Gastrocnemius medialis (tissue), 4 donors: ENCODE measurements around the gene GPC6. TPM values are rescaled to one million over a fixed set of nuclear protein-coding genes. Genes with fewer than 3 reads are reported as not detected.
"Not testable (repeated sequence)": the region's sequence is repeated elsewhere in the genome, so short reads cannot be mapped to it uniquely, and the experiment has no call there.

Source experiments
- ATAC-seq, 2 donors: fragments of 150-250 bp; one replicate each; pipeline ENCODE4 v1.9.1; 2016
- DNase-seq, 2 donors: peaks; one replicate each; pipeline ENCODE4 v3.0.0-alpha.2; 2019
- H3K27ac ChIP-seq, 4 donors: fragments of 200-600 bp; sonication (generic); 1 replicate in 1 of 4; 2 replicates in 3 of 4; pipeline ENCODE4 v1.5.1; 2016 to 2018; ENCODE audit warnings: mild to moderate bottlenecking in 2 of 4, moderate library complexity in 1 of 4
- H3K27me3 ChIP-seq, 3 donors: fragments of 200-600 bp; sonication (generic) in 2 of 3; 1 replicate in 1 of 3; 2 replicates in 2 of 3; pipeline versions ENCODE4 v1.5.1 to v1.6.0; 2016 to 2019; ENCODE audit warnings: mild to moderate bottlenecking in 1 of 3, moderate library complexity in 1 of 3
- H3K36me3 ChIP-seq, 2 donors: fragments of 200-600 bp; sonication (generic) in 1 of 2; one replicate each; pipeline ENCODE4 v1.5.1; 2017 to 2018
- H3K4me1 ChIP-seq, 2 donors: fragments of 200-600 bp; sonication (generic) in 1 of 2; one replicate each; pipeline ENCODE4 v1.5.1; 2016 to 2017; ENCODE audit warnings: mild to moderate bottlenecking in 2 of 2
- H3K4me3 ChIP-seq, 4 donors: fragments of 200-600 bp; sonication (generic) in 3 of 4; 1 replicate in 1 of 4; 2 replicates in 3 of 4; pipeline ENCODE4 v1.5.1; 2016 to 2019; ENCODE audit warnings: mild to moderate bottlenecking in 2 of 4
- H3K9me3 ChIP-seq, 3 donors: fragments of 200-600 bp; sonication (generic) in 2 of 3; 1 replicate in 1 of 3; 2 replicates in 2 of 3; pipeline ENCODE4 v1.5.1; 2016 to 2019
- CTCF ChIP-seq, 5 experiments: fragments of 450-650 bp in 3 of 5; fragments of 200-600 bp in 2 of 5; sonication (generic) in 2 of 5; IDR thresholded peaks in 4 of 5; conservative IDR thresholded peaks in 1 of 5; 1 replicate in 4 of 5; 2 replicates in 1 of 5; pipeline ENCODE4 v1.5.1; 2016 to 2019; ENCODE audit warnings: antibody characterized with exemption in 5 of 5, mild to moderate bottlenecking in 3 of 5, moderate library complexity in 3 of 5
- POLR2A ChIP-seq, 2 donors: fragments of 450-650 bp; IDR thresholded peaks; one replicate each; pipeline ENCODE4 v1.6.1; 2017; ENCODE audit warnings: antibody characterized with exemption in 2 of 2, mild to moderate bottlenecking in 2 of 2, moderate library complexity in 2 of 2
- in situ Hi-C, 4 donors: fragments of 200-750 bp; cut with MboI; loops; one replicate each; pipeline versions ENCODE4 v1.15.0 to v1.8.0; 2017; ENCODE audit warnings: low sequenced_read_pairs in 4 of 4
- intact Hi-C: fragments of 100-400 bp; cut with DNase I; formaldehyde crosslinking; loops from one replicate; pipeline ENCODE4 v1.15.1; 2023; ENCODE audit warnings: low total_unique reads
- total RNA-seq, 4 donors: library from RNA; depleted of rRNA; stranded (reverse); fragments of >200 nt; gene quantifications; one replicate each; pipeline versions ENCODE4 v1.1.0 to v1.2.3, GENCODE V29; 2016

The GPC6 gene
- total RNA-seq, 4 donors from 2014 or later: 0.47 to 0.88 (median 0.59) TPM

- Histone ChIP-seq H3K4me3 (no peak overlapping the region), H3K27ac (no peak overlapping the region)
- TF ChIP-seq CTCF (IDR thresholded peaks at IDR 0.05 in 4 of 5, conservative IDR thresholded peaks at IDR 0.05 in 1 of 5) (no peak), POLR2A (IDR thresholded peaks at IDR 0.05) (no peak)
Observed at GRCh38 chr13:94343243-94343585, 1116.6 kb downstream of the GPC6 start.

GRCh38 chr13:94343687-94344086 is 1117.1 kb downstream of the GPC6 start:
- H3K4me3 ChIP-seq, H3K9me3 ChIP-seq, ATAC-seq, H3K27ac ChIP-seq, in situ Hi-C loops, DNase-seq, H3K27me3 ChIP-seq, H3K4me1 ChIP-seq, intact Hi-C loops, H3K36me3 ChIP-seq: not testable (repeated sequence)

More at GRCh38 chr13:94343243-94343585, 1116.6 kb downstream of the GPC6 start:
- ATAC-seq: no peak
- H3K27me3 ChIP-seq: peaks cover 0 to 6% (median 0%) of the 10 kb centered on the region in 3 donors
- H3K9me3 ChIP-seq: no peaks in the 10 kb centered on the region
- no peak for DNase-seq
- intact Hi-C loops (no loop called here), in situ Hi-C loops (no loop called here)
- H3K4me1 ChIP-seq: peaks cover 0 to 8% of the 10 kb centered on the region in 2 donors
- no peaks in the 10 kb centered on the region for H3K36me3 ChIP-seq

- H3K36me3 ChIP-seq: no peaks in the 10 kb centered on the region
- no peak overlapping the region for H3K4me3 ChIP-seq
- peaks cover 0 to 8% of the 10 kb centered on the region in 2 donors for H3K4me1 ChIP-seq
- intact Hi-C loops (no loop called here), in situ Hi-C loops (no loop called here)
- H3K27ac ChIP-seq: no peak overlapping the region
- no peaks in the 10 kb centered on the region for H3K9me3 ChIP-seq
- DNase-seq: no peak
- TF ChIP-seq CTCF (IDR thresholded peaks at IDR 0.05 in 4 of 5, conservative IDR thresholded peaks at IDR 0.05 in 1 of 5) (no peak), POLR2A (IDR thresholded peaks at IDR 0.05) (no peak)
- no peak for ATAC-seq
- peaks cover 0 to 6% (median 0%) of the 10 kb centered on the region in 3 donors for H3K27me3 ChIP-seq
Observed at GRCh38 chr13:94344126-94344818, 1117.7 kb downstream of the GPC6 start.

- peaks cover 0 to 6% (median 0%) of the 10 kb centered on the region in 3 donors for H3K27me3 ChIP-seq
- ATAC-seq (no peak), DNase-seq (no peak)
- TF ChIP-seq POLR2A (IDR thresholded peaks at IDR 0.05) (no peak), CTCF (IDR thresholded peaks at IDR 0.05 in 4 of 5, conservative IDR thresholded peaks at IDR 0.05 in 1 of 5) (no peak)
- H3K4me3 ChIP-seq: no peak overlapping the region
- intact Hi-C loops (no loop called here), in situ Hi-C loops (no loop called here)
- peaks cover 0 to 8% of the 10 kb centered on the region in 2 donors for H3K4me1 ChIP-seq
- no peaks in the 10 kb centered on the region for H3K9me3 ChIP-seq
- H3K36me3 ChIP-seq: no peaks in the 10 kb centered on the region
- H3K27ac ChIP-seq: no peak overlapping the region
Observed at GRCh38 chr13:94345374-94346195, 1119.0 kb downstream of the GPC6 start.

GRCh38 chr13:94346261-94347019 is 1119.8 kb downstream of the GPC6 start:
- Histone ChIP-seq H3K27ac (no peak overlapping the region), H3K9me3 (no peaks in the 10 kb centered on the region), H3K4me3 (no peak overlapping the region), H3K27me3 (peaks cover 0 to 6% (median 0%) of the 10 kb centered on the region in 3 donors), H3K4me1 (peaks cover 0 to 8% of the 10 kb centered on the region in 2 donors), H3K36me3 (no peaks in the 10 kb centered on the region)
- DNase-seq: no peak
- ATAC-seq: no peak
- TF ChIP-seq CTCF (IDR thresholded peaks at IDR 0.05 in 4 of 5, conservative IDR thresholded peaks at IDR 0.05 in 1 of 5): no peak
- no peak for TF ChIP-seq POLR2A (IDR thresholded peaks at IDR 0.05)
- in situ Hi-C loops: no loop called here
- intact Hi-C loops: no loop called here
